ENCODE measurements around the gene BST2. TPM values are rescaled to one million over a fixed set of nuclear protein-coding genes. Genes with fewer than 3 reads are reported as not detected.

Gene BST2
- total and polyA plus RNA-seq, 2 of the 8 experiments (the other 6 are each of a cell fraction or from before 2014, with no cell fraction given) = 18.1 to 72.8 TPM

GRCh38 chr19:17424743-17425365, 19.4 kb upstream of the BST2 start (continued):
- TF ChIP-seq NRF1 (IDR thresholded peaks at IDR 0.05; ENCODE audit: low read depth, low read length) (no peak), SP1 (IDR thresholded peaks at IDR 0.05; ENCODE audit: low read depth, low read length) (peak; percentile 70; the same call in 1 of the 2 replicates), MAFK (IDR thresholded peaks at IDR 0.05; ENCODE audit: low read depth, low read length) (no peak), ASH2L (IDR thresholded peaks at IDR 0.05; ENCODE audit: low read length) (no peak), TBP (IDR thresholded peaks at IDR 0.05; ENCODE audit: low read depth, low read length) (peak; percentile 52; the same call in 1 of the 2 replicates), SP4 (IDR thresholded peaks at IDR 0.05; ENCODE audit: low read length) (peak; percentile 71; the same call in 1 of the 2 replicates)

Data from H1 (cell line).